Measurements from ENCODE around the gene FXYD1. TPM values are rescaled to one million over a fixed set of nuclear protein-coding genes. Genes with fewer than 3 reads are reported as not detected.

Gene FXYD1
- total and polyA plus RNA-seq, 2 experiments from 2014 or later: 0.43 to 1.2 TPM

DNA sequence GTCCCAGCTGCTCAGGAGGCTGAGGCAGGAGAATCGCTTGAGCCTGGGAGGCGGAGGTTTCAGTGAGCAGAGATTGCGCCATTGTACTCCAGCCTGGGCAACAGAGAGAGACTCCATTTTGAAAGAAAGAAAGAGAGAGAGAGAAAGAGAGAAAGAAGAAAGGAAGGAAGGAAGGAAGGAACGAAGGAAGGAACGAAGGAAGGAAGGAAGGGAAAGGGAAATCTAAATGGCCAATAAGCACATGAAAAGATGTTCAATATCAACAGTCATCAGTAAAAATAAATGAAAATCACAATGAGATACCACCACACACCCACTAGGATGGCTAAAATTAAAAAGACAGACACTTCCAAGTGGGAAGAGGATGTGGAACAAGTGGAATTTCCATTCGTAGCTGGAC lies 35.6 kb downstream of the FXYD1 start:
- Histone ChIP-seq H3K36me3 (ENCODE audit: low read depth) (no peaks in the 10 kb centered on the region), H3K9ac (no peak overlapping the region), H3K9me3 (ENCODE audit: low read depth) (no peaks in the 10 kb centered on the region), H4K20me1 (ENCODE audit: insufficient read depth) (no peaks in the 10 kb centered on the region), H3F3A (ENCODE audit: insufficient read depth) (peaks cover 15% of the 10 kb centered on the region), H3K9me2 (ENCODE audit: insufficient read depth) (no peaks in the 10 kb centered on the region), H3K4me1 (ENCODE audit: insufficient read depth) (peaks cover 7% of the 10 kb centered on the region), H3K4me3 (no peak overlapping the region), H3K27ac (no peak overlapping the region), H3K4me2 (ENCODE audit: unreplicated experiment) (no peak overlapping the region), H3K79me2 (ENCODE audit: insufficient read depth) (no peaks in the 10 kb centered on the region), H3K27me3 (replicated peaks; ENCODE audit: insufficient read depth) (no peaks in the 10 kb centered on the region), H2AFZ (no peak overlapping the region)
- no peak for TF ChIP-seq EZH2 (IDR thresholded peaks at IDR 0.05; ENCODE audit: insufficient read depth, poor library complexity, severe bottlenecking)
- no peak for TF ChIP-seq EZH2phosphoT487 (IDR thresholded peaks at IDR 0.05; ENCODE audit: insufficient read depth, low read depth)
- in situ Hi-C loops (cut with MboI): no loop called here
- 92 to 93% methylated on average over 6 of the region's 6 CpGs for WGBS, 2 experiments (ENCODE audit: low coverage in 1 of 2, low lambda C conversion rate in 2 of 2, missing lambda C conversion rate in 2 of 2)
- no peak for DNase-seq

DNA sequence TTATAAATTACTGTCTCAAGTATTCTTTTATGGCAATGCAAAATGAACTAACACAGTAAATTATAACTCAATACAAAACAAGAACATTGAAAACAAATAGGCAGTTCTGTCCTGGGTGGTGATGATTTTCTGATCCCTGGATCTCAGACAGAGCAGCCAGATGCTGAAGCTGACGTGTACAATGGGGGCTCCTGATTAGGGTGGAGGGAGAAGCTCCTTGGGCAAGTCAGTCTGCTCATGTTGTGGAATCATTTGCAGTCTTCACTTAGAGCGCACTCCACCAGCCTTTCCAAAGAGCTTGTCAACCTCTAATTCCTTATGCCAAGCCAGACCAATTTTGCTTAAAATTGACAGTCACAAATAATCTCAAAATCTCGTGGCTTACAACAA lies 37.6 kb downstream of the FXYD1 start:
- H3F3A ChIP-seq (ENCODE audit: insufficient read depth): peaks cover 15% of the 10 kb centered on the region
- TF ChIP-seq EZH2phosphoT487 (IDR thresholded peaks at IDR 0.05; ENCODE audit: insufficient read depth, low read depth) (no peak), EZH2 (IDR thresholded peaks at IDR 0.05; ENCODE audit: insufficient read depth, poor library complexity, severe bottlenecking) (no peak)
- no peak for DNase-seq
- H3K36me3 ChIP-seq (ENCODE audit: low read depth): no peaks in the 10 kb centered on the region
- no peaks in the 10 kb centered on the region for H3K27me3 ChIP-seq (replicated peaks; ENCODE audit: insufficient read depth)
- no peak overlapping the region; the same call in 1 of the 2 replicates for H3K9ac ChIP-seq
- H3K27ac ChIP-seq: peak overlapping the region; percentile 29
- no peaks in the 10 kb centered on the region for H3K79me2 ChIP-seq (ENCODE audit: insufficient read depth)
- H3K4me3 ChIP-seq: no peak overlapping the region
- 3 to 6% methylated on average over 3 of the region's 3 CpGs for WGBS, 2 experiments (ENCODE audit: low coverage in 1 of 2, low lambda C conversion rate in 2 of 2, missing lambda C conversion rate in 2 of 2)
- peak overlapping the region; percentile 38 for H3K4me2 ChIP-seq (ENCODE audit: unreplicated experiment)
- no peaks in the 10 kb centered on the region for H3K9me2 ChIP-seq (ENCODE audit: insufficient read depth)
- H3K4me1 ChIP-seq (ENCODE audit: insufficient read depth): peaks cover 7% of the 10 kb centered on the region
- no peaks in the 10 kb centered on the region for H3K9me3 ChIP-seq (ENCODE audit: low read depth)
- H2AFZ ChIP-seq: no peak overlapping the region; the same call in 1 of the 2 replicates
- no peaks in the 10 kb centered on the region for H4K20me1 ChIP-seq (ENCODE audit: insufficient read depth)
- in situ Hi-C loops (cut with MboI): no loop called here

DNA sequence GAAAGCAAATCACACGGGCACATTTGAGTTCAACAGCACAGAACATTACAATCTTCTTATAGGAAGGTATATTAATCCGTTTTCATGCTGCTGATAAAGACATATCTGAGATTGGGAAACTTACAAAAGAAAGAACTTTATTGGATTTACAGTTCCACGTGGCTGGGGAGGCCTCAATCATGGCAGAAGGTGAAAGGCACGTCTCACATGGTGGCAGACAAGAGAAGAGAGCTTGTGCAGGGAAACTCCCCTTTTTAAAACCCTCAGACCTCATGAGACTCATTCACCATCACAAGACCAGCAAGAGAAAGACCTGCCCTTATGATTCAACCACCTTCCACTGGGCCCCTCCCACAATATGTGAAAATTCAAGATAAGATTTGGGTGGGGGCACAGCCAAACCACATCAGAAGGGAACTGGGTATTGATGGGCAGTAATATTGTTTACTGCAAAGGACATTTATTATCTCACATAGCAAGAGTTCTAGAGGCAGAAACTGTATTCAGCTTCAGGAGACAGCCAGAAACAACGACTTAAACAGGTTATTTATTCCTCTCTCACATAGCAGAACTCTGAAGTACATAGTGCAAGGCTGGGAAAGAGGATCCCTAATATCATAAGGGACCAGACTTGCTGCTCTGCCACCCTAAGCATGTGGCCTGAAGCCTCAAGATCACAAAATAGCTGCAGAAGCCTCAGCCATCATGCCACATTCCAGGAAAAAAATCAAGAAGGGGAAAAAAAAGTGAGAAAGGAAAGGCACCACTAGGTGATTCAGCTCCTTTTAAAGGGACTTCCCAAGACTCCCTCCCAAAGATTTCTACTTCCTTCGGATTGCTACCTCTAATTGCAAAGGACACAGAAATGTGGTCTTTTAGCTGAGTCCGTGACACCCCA lies 39.0 kb downstream of the FXYD1 start:
- H3K27me3 ChIP-seq (replicated peaks; ENCODE audit: insufficient read depth): no peaks in the 10 kb centered on the region
- in situ Hi-C loops (cut with MboI): no loop called here
- H3K9ac ChIP-seq: no peak overlapping the region
- H3K36me3 ChIP-seq (ENCODE audit: low read depth): no peaks in the 10 kb centered on the region
- H3K79me2 ChIP-seq (ENCODE audit: insufficient read depth): no peaks in the 10 kb centered on the region
- DNase-seq: no peak
- no peaks in the 10 kb centered on the region for H4K20me1 ChIP-seq (ENCODE audit: insufficient read depth)
- H3K9me2 ChIP-seq (ENCODE audit: insufficient read depth): no peaks in the 10 kb centered on the region
- H3F3A ChIP-seq (ENCODE audit: insufficient read depth): peaks cover 11% of the 10 kb centered on the region
- peaks cover 7% of the 10 kb centered on the region for H3K4me1 ChIP-seq (ENCODE audit: insufficient read depth)
- TF ChIP-seq EZH2phosphoT487 (IDR thresholded peaks at IDR 0.05; ENCODE audit: insufficient read depth, low read depth): no peak
- no peak overlapping the region for H3K27ac ChIP-seq
- no peaks in the 10 kb centered on the region for H3K9me3 ChIP-seq (ENCODE audit: low read depth)
- 65 to 69% methylated on average over 7 of the region's 7 CpGs for WGBS, 2 experiments (ENCODE audit: low coverage in 1 of 2, low lambda C conversion rate in 2 of 2, missing lambda C conversion rate in 2 of 2)
- no peak overlapping the region for H3K4me2 ChIP-seq (ENCODE audit: unreplicated experiment)
- H2AFZ ChIP-seq: no peak overlapping the region
- H3K4me3 ChIP-seq: no peak overlapping the region

GRCh38 chr19:35178701-35179100 lies 40.1 kb downstream of the FXYD1 start:
- Histone ChIP-seq H3K4me1 (ENCODE audit: insufficient read depth) (peaks cover 7% of the 10 kb centered on the region), H2AFZ (no peak overlapping the region)
- peak; percentile 41 for DNase-seq

More at GRCh38 chr19:35178701-35179100, 40.1 kb downstream of the FXYD1 start:
- TF ChIP-seq EZH2phosphoT487 (IDR thresholded peaks at IDR 0.05; ENCODE audit: insufficient read depth, low read depth): no peak
- TF ChIP-seq EZH2 (IDR thresholded peaks at IDR 0.05; ENCODE audit: insufficient read depth, poor library complexity, severe bottlenecking): no peak
- no peaks in the 10 kb centered on the region for H3K36me3 ChIP-seq (ENCODE audit: low read depth)
- in situ Hi-C loops (cut with MboI): no loop called here
- no peaks in the 10 kb centered on the region for H3K9me3 ChIP-seq (ENCODE audit: low read depth)
- H3K4me3 ChIP-seq: no peak overlapping the region
- no peaks in the 10 kb centered on the region for H3K27me3 ChIP-seq (replicated peaks; ENCODE audit: insufficient read depth)
- H3K79me2 ChIP-seq (ENCODE audit: insufficient read depth): no peaks in the 10 kb centered on the region
- H3K9me2 ChIP-seq (ENCODE audit: insufficient read depth): no peaks in the 10 kb centered on the region
- H3K9ac ChIP-seq: no peak overlapping the region
- H3K27ac ChIP-seq: no peak overlapping the region
- no peaks in the 10 kb centered on the region for H4K20me1 ChIP-seq (ENCODE audit: insufficient read depth)
- H3K4me2 ChIP-seq (ENCODE audit: unreplicated experiment): no peak overlapping the region
- WGBS, 2 experiments (ENCODE audit: low coverage in 1 of 2, low lambda C conversion rate in 2 of 2, missing lambda C conversion rate in 2 of 2): 29 to 41% methylated on average over 2 of the region's 2 CpGs
- peaks cover 11% of the 10 kb centered on the region for H3F3A ChIP-seq (ENCODE audit: insufficient read depth)

Measured in GM23248 (cell line).